ENCODE results near the gene VEPH1. TPM values are rescaled to one million over a fixed set of nuclear protein-coding genes. Genes with fewer than 3 reads are reported as not detected.

Gene VEPH1
- total RNA-seq, 2 experiments from 2014 or later: not detected

DNA sequence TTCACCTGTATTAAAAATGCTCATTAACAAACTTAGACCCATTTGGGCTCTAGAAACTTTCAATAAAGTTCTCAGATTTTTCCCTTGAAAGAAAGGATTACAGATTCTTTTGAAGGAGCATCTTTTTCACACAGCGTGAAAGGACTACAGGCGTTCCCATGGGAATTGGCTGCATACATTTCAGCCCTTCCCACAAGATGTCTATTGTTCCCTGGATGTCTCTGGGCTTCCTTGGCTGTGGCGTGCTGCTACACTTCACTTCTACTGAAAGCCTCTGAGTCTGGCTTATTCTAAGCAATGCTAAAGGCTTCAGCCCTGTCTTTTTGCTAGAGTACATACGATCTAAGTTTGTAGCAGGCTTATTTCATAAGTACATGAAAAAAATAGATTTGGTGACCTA lies 1.4 kb downstream of the VEPH1 start:
- CTCF ChIA-PET: no interaction called here
- H3K4me3 Mint-ChIP-seq: no peak overlapping the region
- POLR2A ChIA-PET: no interaction called here
- peaks cover 2% of the 10 kb centered on the region for H3K4me1 Mint-ChIP-seq (ENCODE audit: low read depth)
- H3K9me3 Mint-ChIP-seq: no peaks in the 10 kb centered on the region
- DNase-seq: no peak
- no peak overlapping the region for H3K27ac Mint-ChIP-seq
- H3K27me3 Mint-ChIP-seq: peaks cover 29% of the 10 kb centered on the region
- intact Hi-C loops (cut with micrococcal nuclease): no loop called here
- TF ChIP-seq, protein P1, sequence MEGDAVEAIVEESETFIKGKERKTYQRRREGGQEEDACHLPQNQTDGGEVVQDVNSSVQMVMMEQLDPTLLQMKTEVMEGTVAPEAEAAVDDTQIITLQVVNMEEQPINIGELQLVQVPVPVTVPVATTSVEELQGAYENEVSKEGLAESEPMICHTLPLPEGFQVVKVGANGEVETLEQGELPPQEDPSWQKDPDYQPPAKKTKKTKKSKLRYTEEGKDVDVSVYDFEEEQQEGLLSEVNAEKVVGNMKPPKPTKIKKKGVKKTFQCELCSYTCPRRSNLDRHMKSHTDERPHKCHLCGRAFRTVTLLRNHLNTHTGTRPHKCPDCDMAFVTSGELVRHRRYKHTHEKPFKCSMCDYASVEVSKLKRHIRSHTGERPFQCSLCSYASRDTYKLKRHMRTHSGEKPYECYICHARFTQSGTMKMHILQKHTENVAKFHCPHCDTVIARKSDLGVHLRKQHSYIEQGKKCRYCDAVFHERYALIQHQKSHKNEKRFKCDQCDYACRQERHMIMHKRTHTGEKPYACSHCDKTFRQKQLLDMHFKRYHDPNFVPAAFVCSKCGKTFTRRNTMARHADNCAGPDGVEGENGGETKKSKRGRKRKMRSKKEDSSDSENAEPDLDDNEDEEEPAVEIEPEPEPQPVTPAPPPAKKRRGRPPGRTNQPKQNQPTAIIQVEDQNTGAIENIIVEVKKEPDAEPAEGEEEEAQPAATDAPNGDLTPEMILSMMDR (IDR thresholded peaks at IDR 0.05): no peak
- ATAC-seq: no peak
- no peaks in the 10 kb centered on the region for H3K36me3 Mint-ChIP-seq (ENCODE audit: low read depth)

DNA sequence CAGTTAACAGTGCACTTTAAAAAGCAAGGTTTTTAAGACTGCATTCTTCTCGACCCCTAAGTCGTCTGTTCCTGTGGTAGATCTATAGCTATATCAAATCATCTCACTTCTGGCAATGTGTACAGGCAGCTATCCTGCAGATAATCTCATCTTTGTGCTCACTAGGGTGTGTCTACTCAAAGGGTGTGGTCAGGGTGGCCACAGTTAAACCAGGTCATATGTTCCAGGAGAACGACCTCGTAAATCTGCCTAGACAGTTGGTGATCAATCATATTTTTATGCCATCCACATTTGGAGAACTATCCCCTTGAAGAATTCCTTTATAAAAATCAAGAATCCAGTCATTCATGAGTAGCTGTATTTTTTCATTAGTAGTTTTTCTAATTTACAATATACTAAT lies 3.0 kb downstream of the VEPH1 start:
- H3K27me3 Mint-ChIP-seq: peaks cover 29% of the 10 kb centered on the region
- H3K9me3 Mint-ChIP-seq: no peaks in the 10 kb centered on the region
- POLR2A ChIA-PET: no interaction called here
- intact Hi-C loops (cut with micrococcal nuclease): no loop called here
- no peak overlapping the region for H3K27ac Mint-ChIP-seq
- no peak for DNase-seq
- H3K4me3 Mint-ChIP-seq: no peak overlapping the region
- H3K4me1 Mint-ChIP-seq (ENCODE audit: low read depth): peaks cover 2% of the 10 kb centered on the region
- ATAC-seq: no peak
- H3K36me3 Mint-ChIP-seq (ENCODE audit: low read depth): no peaks in the 10 kb centered on the region
- TF ChIP-seq, protein P1 (IDR thresholded peaks at IDR 0.05): no peak
- CTCF ChIA-PET: interaction anchor here (1.5 kb wide), 1 partner anchor 33 kb away, joined by 3 read pairs; no protein-coding TSS in a partner anchor

DNA sequence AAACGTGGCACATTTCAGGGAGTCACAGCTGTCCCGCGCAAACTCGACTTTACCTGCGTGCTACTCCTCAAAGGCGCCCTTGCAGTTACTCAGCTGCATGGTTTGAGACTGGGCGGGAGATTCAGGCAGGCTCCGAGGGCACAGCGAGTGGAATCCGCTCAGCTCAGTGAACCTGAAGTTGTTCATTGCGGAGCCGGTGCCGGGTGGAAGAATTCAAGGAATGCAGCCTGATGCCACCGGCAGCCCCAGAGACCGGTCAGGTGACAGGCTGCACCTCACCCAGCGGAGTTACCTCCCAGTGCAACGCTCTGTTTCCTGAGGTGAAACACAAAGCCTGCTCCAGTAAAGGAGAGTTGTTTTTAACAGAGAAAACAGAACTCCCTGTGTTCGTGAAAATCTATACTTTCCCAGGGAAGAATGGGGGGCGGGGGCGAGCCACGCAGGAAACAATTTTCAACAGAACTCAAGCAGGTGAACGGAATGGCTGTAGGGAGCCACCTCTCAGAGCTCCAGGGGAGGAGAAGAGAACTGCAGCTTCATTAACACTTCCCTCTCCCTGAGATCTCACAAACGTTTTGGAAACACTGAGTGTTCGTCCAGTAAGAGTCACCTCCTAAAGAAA lies 3.8 kb downstream of the VEPH1 start:
- Mint-ChIP-seq H3K4me1 (ENCODE audit: low read depth) (peaks cover 2% of the 10 kb centered on the region), H3K27ac (no peak overlapping the region), H3K9me3 (no peaks in the 10 kb centered on the region), H3K27me3 (peaks cover 29% of the 10 kb centered on the region), H3K4me3 (no peak overlapping the region), H3K36me3 (ENCODE audit: low read depth) (no peaks in the 10 kb centered on the region)
- TF ChIP-seq, protein P1 (IDR thresholded peaks at IDR 0.05): no peak
- intact Hi-C loops (cut with micrococcal nuclease): no loop called here
- peak; percentile 34 for ATAC-seq
- peak; percentile 4 for DNase-seq
- ChIA-PET CTCF (interaction anchor here (1.4 to 1.5 kb wide), 2 partner anchors 11 to 33 kb away, joined by 3 read pairs; no protein-coding TSS in a partner anchor), POLR2A (no interaction called here)

DNA sequence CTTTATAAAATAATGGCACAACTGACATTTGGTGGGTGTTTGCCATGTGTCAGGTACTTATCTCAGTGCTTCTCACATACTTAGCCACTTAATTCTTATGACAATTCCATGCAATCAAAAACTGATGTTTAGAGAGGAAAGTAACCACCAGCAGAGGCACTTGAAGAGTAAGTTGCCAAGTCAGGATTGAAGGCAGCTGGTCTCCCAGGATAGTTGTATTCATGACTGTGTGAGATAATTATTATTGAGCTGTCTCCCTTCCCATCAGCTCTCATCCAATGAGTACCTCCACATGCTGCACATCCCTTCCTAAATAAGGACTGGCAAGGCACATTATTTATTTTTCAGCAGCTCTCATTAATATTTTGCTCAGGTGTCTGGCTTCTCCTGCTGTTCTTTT lies 4.8 kb downstream of the VEPH1 start:
- POLR2A ChIA-PET: interaction anchor here (0.7 kb wide), 1 partner anchor 1179 kb away, joined by 3 read pairs; no protein-coding TSS in a partner anchor

DNA sequence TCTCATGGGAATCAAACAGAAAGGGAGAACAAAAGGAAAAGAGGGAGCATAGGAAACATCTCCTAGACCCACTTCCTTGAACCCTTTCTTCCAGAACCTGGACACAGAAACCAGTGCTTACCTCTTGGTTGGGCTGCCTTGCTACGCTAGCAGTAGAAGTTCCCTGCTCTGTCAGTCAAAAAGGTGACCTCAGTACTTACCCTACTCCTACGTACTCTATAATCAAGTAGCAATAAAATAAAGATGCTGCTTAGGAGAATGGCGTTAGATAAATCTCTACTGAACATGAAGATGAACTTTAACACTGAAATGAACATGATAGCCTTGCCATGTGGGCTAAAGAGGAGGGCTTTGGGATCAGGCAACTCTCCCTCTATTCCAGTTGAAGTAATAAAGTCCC lies 7.4 kb downstream of the VEPH1 start:
- ATAC-seq: no peak
- peaks cover 27% of the 10 kb centered on the region for H3K27me3 Mint-ChIP-seq
- TF ChIP-seq, protein P1 (IDR thresholded peaks at IDR 0.05): no peak
- no peaks in the 10 kb centered on the region for H3K9me3 Mint-ChIP-seq
- POLR2A ChIA-PET: no interaction called here
- DNase-seq: no peak
- intact Hi-C loops (cut with micrococcal nuclease): no loop called here
- peaks cover 2% of the 10 kb centered on the region for H3K4me1 Mint-ChIP-seq (ENCODE audit: low read depth)
- CTCF ChIA-PET: no interaction called here
- H3K27ac Mint-ChIP-seq: no peak overlapping the region
- H3K36me3 Mint-ChIP-seq (ENCODE audit: low read depth): no peaks in the 10 kb centered on the region
- no peak overlapping the region for H3K4me3 Mint-ChIP-seq

More for the DNA sequence above, 4.8 kb downstream of the VEPH1 start:
- H3K4me1 Mint-ChIP-seq (ENCODE audit: low read depth): peaks cover 2% of the 10 kb centered on the region
- CTCF ChIA-PET: interaction anchor here (1.4 kb wide), 1 partner anchor 10 kb away, joined by 3 read pairs; no protein-coding TSS in a partner anchor
- intact Hi-C loops (cut with micrococcal nuclease): no loop called here
- no peaks in the 10 kb centered on the region for H3K36me3 Mint-ChIP-seq (ENCODE audit: low read depth)
- no peak for DNase-seq
- no peak overlapping the region for H3K4me3 Mint-ChIP-seq
- no peak overlapping the region for H3K27ac Mint-ChIP-seq
- peaks cover 31% of the 10 kb centered on the region for H3K27me3 Mint-ChIP-seq
- no peak for ATAC-seq
- H3K9me3 Mint-ChIP-seq: no peaks in the 10 kb centered on the region
- TF ChIP-seq, protein P1 (IDR thresholded peaks at IDR 0.05): no peak
